Measurements from ENCODE around the gene FGB. TPM values are rescaled to one million over a fixed set of nuclear protein-coding genes. Genes with fewer than 3 reads are reported as not detected.

The FGB gene
- total and polyA plus RNA-seq, 2 donors (not counting 1 experiment from before 2014, with no cell fraction given) = not detected

GRCh38 chr4:154612472-154613414 is 49.9 kb downstream of the FGB start, which contains the start of gene FGG:
Gene FGG (minus strand): TSS chr4:154612656. CDS start chr4:154612609, 47 bp downstream.
- DNase-seq (no peak), ATAC-seq (ENCODE audit: low read depth) (no peak)
- ChIA-PET POLR2A (no interaction called here), CTCF (interaction anchor here (1.8 kb wide), 1 partner anchor 9 kb away, joined by 5 read pairs; no protein-coding TSS in a partner anchor)
- WGBS (ENCODE audit: insufficient coverage) = 90% methylated on average over 5 of the region's 7 CpGs
- H3K9me3 ChIP-seq (ENCODE audit: control extremely low read depth in 1 of 3, control insufficient read depth in 2 of 3, insufficient read depth in 1 of 3, low read length in 2 of 3) = peaks cover 0 to 3% (median 1%) of the 10 kb centered on the region in 3 donors
- no peaks in the 10 kb centered on the region for H3K79me2 ChIP-seq (ENCODE audit: control insufficient read depth, insufficient read depth, low read length)
- Mint-ChIP-seq H3K4me3 (no peak within 1 kb of the TSS), H3K4me1 (peaks cover 12% of the 10 kb centered on the region), H3K27ac (no peak within 1 kb of the TSS), H3K27me3 (peaks cover 26% of the 10 kb centered on the region), H3K9me3 (ENCODE audit: insufficient read depth) (no peaks in the 10 kb centered on the region)
- no peak within 1 kb of the TSS for H3K9ac ChIP-seq (ENCODE audit: low read length)
- intact Hi-C loops (cut with micrococcal nuclease) = no loop called here
- H3K4me2 ChIP-seq (replicated peaks; ENCODE audit: low read depth, low read length, poor library complexity, severe bottlenecking) = no peak within 1 kb of the TSS
- peaks cover 11 to 13% of the 10 kb centered on the region in 2 donors for H3K4me1 ChIP-seq (ENCODE audit: control insufficient read depth in 2 of 2, insufficient read depth in 2 of 2, low read length in 2 of 2)
- no peak for TF ChIP-seq CTCF (IDR thresholded peaks at IDR 0.05)
- TF ChIP-seq EZH2 (IDR thresholded peaks at IDR 0.05; ENCODE audit: borderline replicate concordance, insufficient read depth, low read depth, low read length, poor library complexity, severe bottlenecking) = no peak
- H4K20me1 ChIP-seq (ENCODE audit: control insufficient read depth, insufficient read depth, low read length, poor library complexity, severe bottlenecking) = no peaks in the 10 kb centered on the region
- H2AFZ ChIP-seq (ENCODE audit: insufficient read depth, low read depth, low read length, poor library complexity, severe bottlenecking) = no peak within 1 kb of the TSS
- no peak within 1 kb of the TSS for H3K4me3 ChIP-seq (ENCODE audit: control extremely low read depth in 1 of 5, extremely low read depth in 1 of 5, insufficient read depth in 1 of 5, low read depth in 2 of 5, low read length in 4 of 5)
- no peaks in the 10 kb centered on the region for H3K36me3 ChIP-seq (replicated peaks in 1 of 2; ENCODE audit: control extremely low read depth in 1 of 2, control insufficient read depth in 1 of 2, extremely low read depth in 1 of 2, insufficient read depth in 2 of 2, low read length in 1 of 2)
- peaks cover 0 to 5% (median 1%) of the 10 kb centered on the region in 4 experiments for H3K27me3 ChIP-seq (replicated peaks in 1 of 4; ENCODE audit: control extremely low read depth in 1 of 4, control insufficient read depth in 3 of 4, insufficient read depth in 4 of 4, low read length in 3 of 4)
- H3K27ac ChIP-seq (ENCODE audit: low read length in 2 of 2) = no peak within 1 kb of the TSS

GRCh38 chr4:154614306-154614705 is 51.5 kb downstream of the FGB start:
- TF ChIP-seq EZH2 (IDR thresholded peaks at IDR 0.05; ENCODE audit: borderline replicate concordance, insufficient read depth, low read depth, low read length, poor library complexity, severe bottlenecking) (no peak), CTCF (IDR thresholded peaks at IDR 0.05) (no peak)
- H3K4me3 Mint-ChIP-seq = no peak overlapping the region
- DNase-seq (no peak), ATAC-seq (ENCODE audit: low read depth) (no peak)
- H3K9ac ChIP-seq (ENCODE audit: low read length) = no peak overlapping the region
- no peaks in the 10 kb centered on the region for H3K79me2 ChIP-seq (ENCODE audit: control insufficient read depth, insufficient read depth, low read length)
- no peak overlapping the region for H3K4me3 ChIP-seq (ENCODE audit: control extremely low read depth in 1 of 5, extremely low read depth in 1 of 5, insufficient read depth in 1 of 5, low read depth in 2 of 5, low read length in 4 of 5)
- peaks cover 11 to 13% of the 10 kb centered on the region in 2 donors for H3K4me1 ChIP-seq (ENCODE audit: control insufficient read depth in 2 of 2, insufficient read depth in 2 of 2, low read length in 2 of 2)
- no peaks in the 10 kb centered on the region for H3K9me3 Mint-ChIP-seq (ENCODE audit: insufficient read depth)
- H3K27ac ChIP-seq (ENCODE audit: low read length in 2 of 2) = no peak overlapping the region
- H3K27ac Mint-ChIP-seq = no peak overlapping the region
- peaks cover 15% of the 10 kb centered on the region for H3K4me1 Mint-ChIP-seq
- intact Hi-C loops (cut with micrococcal nuclease) = no loop called here
- peaks cover 0 to 3% (median 1%) of the 10 kb centered on the region in 3 donors for H3K9me3 ChIP-seq (ENCODE audit: control extremely low read depth in 1 of 3, control insufficient read depth in 2 of 3, insufficient read depth in 1 of 3, low read length in 2 of 3)
- peaks cover 15% of the 10 kb centered on the region for H3K27me3 Mint-ChIP-seq
- H3K36me3 ChIP-seq (replicated peaks in 1 of 2; ENCODE audit: control extremely low read depth in 1 of 2, control insufficient read depth in 1 of 2, extremely low read depth in 1 of 2, insufficient read depth in 2 of 2, low read length in 1 of 2) = no peaks in the 10 kb centered on the region
- H3K27me3 ChIP-seq (replicated peaks in 1 of 4; ENCODE audit: control extremely low read depth in 1 of 4, control insufficient read depth in 3 of 4, insufficient read depth in 4 of 4, low read length in 3 of 4) = peaks cover 0 to 5% (median 1%) of the 10 kb centered on the region in 4 experiments
- no peaks in the 10 kb centered on the region for H4K20me1 ChIP-seq (ENCODE audit: control insufficient read depth, insufficient read depth, low read length, poor library complexity, severe bottlenecking)
- H2AFZ ChIP-seq (ENCODE audit: insufficient read depth, low read depth, low read length, poor library complexity, severe bottlenecking) = no peak overlapping the region
- no peak overlapping the region for H3K4me2 ChIP-seq (replicated peaks; ENCODE audit: low read depth, low read length, poor library complexity, severe bottlenecking)
- ChIA-PET CTCF (interaction anchor here (0.8 to 13.8 kb wide), 3 partner anchors 8 to 58 kb away, joined by 4 to 357 read pairs (median 4); partner anchors contain the start of genes FGB and PLRG1), POLR2A (no interaction called here)
